GM04503 (cell line): Measurements from ENCODE around the gene DUOXA2.
"Not testable (repeated sequence)": the region's sequence is repeated elsewhere in the genome, so short reads cannot be mapped to it uniquely, and the experiment has no call there.

Experiments used
- DNase-seq: peaks from one replicate; pipeline ENCODE4 v3.0.0-alpha.2; 2012; ENCODE audit warnings: low read depth

The DUOXA2 gene

GRCh38 chr15:45114076-45114750 is at the start of gene DUOXA2, which contains the start of gene DUOX2:
DUOXA2 (plus strand) TSS chr15:45114326; CDS start chr15:45114606, 280 bp downstream.
DUOX2 (minus strand) TSS chr15:45114172; CDS start chr15:45113411, 761 bp downstream.
- DNase-seq = no peak

GRCh38 chr15:45064386-45064785 is 49.7 kb upstream of the DUOXA2 start:
- no peak for DNase-seq

GRCh38 chr15:45069942-45070360 is 44.2 kb upstream of the DUOXA2 start:
- not testable (repeated sequence) for DNase-seq

- DNase-seq = not testable (repeated sequence)
These were observed 40.5 kb upstream of the DUOXA2 start for GRCh38 chr15:45073602-45074001.

- not testable (repeated sequence) for DNase-seq
These were observed 38.4 kb upstream of the DUOXA2 start for GRCh38 chr15:45075440-45076320.

- not testable (repeated sequence) for DNase-seq
These were observed 36.7 kb upstream of the DUOXA2 start for GRCh38 chr15:45077391-45077790.

GRCh38 chr15:45079201-45079600 is 34.9 kb upstream of the DUOXA2 start:
- not testable (repeated sequence) for DNase-seq

- DNase-seq = not testable (repeated sequence)
These were observed 34.4 kb upstream of the DUOXA2 start for GRCh38 chr15:45079628-45080246.

GRCh38 chr15:45080593-45080992 is 33.5 kb upstream of the DUOXA2 start:
- not testable (repeated sequence) for DNase-seq

GRCh38 chr15:45082412-45082811 is 31.7 kb upstream of the DUOXA2 start:
- not testable (repeated sequence) for DNase-seq

GRCh38 chr15:45083223-45083622 is 30.9 kb upstream of the DUOXA2 start:
- DNase-seq = no peak

- DNase-seq = no peak
These were observed 30.0 kb upstream of the DUOXA2 start for GRCh38 chr15:45084163-45084562.

GRCh38 chr15:45087513-45087912 is 26.6 kb upstream of the DUOXA2 start:
- no peak for DNase-seq

- no peak for DNase-seq
These were observed 25.1 kb upstream of the DUOXA2 start for GRCh38 chr15:45088801-45089711.

- DNase-seq = no peak
These were observed 24.3 kb upstream of the DUOXA2 start for GRCh38 chr15:45089712-45090373.

GRCh38 chr15:45091161-45091560 is 23.0 kb upstream of the DUOXA2 start:
- DNase-seq = peak; percentile 39

- no peak for DNase-seq
These were observed 22.6 kb upstream of the DUOXA2 start for GRCh38 chr15:45091576-45091975.

- no peak for DNase-seq
These were observed 21.1 kb upstream of the DUOXA2 start for GRCh38 chr15:45093013-45093412.

- DNase-seq = no peak
These were observed 20.3 kb upstream of the DUOXA2 start for GRCh38 chr15:45093622-45094357.

- DNase-seq = no peak
These were observed 19.8 kb upstream of the DUOXA2 start for GRCh38 chr15:45094358-45094730.
